GM13977 (cell line): ENCODE data around the gene CEP104.

Source experiments
- DNase-seq: peaks from one replicate; pipeline ENCODE4 v3.0.0; 2012; ENCODE audit warnings: low spot score
- CTCF ChIP-seq: IDR thresholded peaks from 2 replicates; pipeline ENCODE4 v1.5.1; 2012; ENCODE audit warnings: mild to moderate bottlenecking, control low read depth; ENCODE audit not compliant: insufficient read depth; ENCODE audit errors: extremely low read depth, missing control alignments
- in situ Hi-C: fragments of 300-500 bp; cut with MboI; formaldehyde crosslinking; loops from one replicate; pipeline ENCODE4 v1.12.0; 2022; ENCODE audit warnings: low sequenced_read_pairs, low pct_unique_long_range_greater_than_20kb, mixed read lengths, inconsistent platforms; ENCODE audit not compliant: unreplicated experiment

The CEP104 gene

GRCh38 chr1:3856923-3857790 is at the start of gene CEP104, which contains the start of gene DFFB:
Gene CEP104, minus strand, starts transcription at chr1:3857211. Its CDS starts 4,804 bp downstream, at chr1:3852407.
Gene DFFB, plus strand, starts transcription at chr1:3857476. Its CDS starts 128 bp downstream, at chr1:3857604.
- peak; percentile 71 for TF ChIP-seq CTCF
- in situ Hi-C loops, result no loop called here
- peak; percentile 100 for DNase-seq

- in situ Hi-C loops, result loop anchor here (25.0 kb wide), 1 partner anchor 1831 kb away; no protein-coding TSS in a partner anchor
- no peak for TF ChIP-seq CTCF
Observed at GRCh38 chr1:3906672-3907020, 49.6 kb upstream of the CEP104 start.

GRCh38 chr1:3905953-3906671 is 49.1 kb upstream of the CEP104 start:
- DNase-seq, result no peak
- in situ Hi-C loops, result loop anchor here (25.0 kb wide), 1 partner anchor 1831 kb away; no protein-coding TSS in a partner anchor
- no peak for TF ChIP-seq CTCF

More at GRCh38 chr1:3906672-3907020, 49.6 kb upstream of the CEP104 start:
- DNase-seq, result no peak

- no peak for DNase-seq
- in situ Hi-C loops, result loop anchor here (25.0 kb wide), 1 partner anchor 1832 kb away; no protein-coding TSS in a partner anchor
- TF ChIP-seq CTCF, result no peak
Observed at GRCh38 chr1:3905266-3905952, 48.4 kb upstream of the CEP104 start.

- in situ Hi-C loops, result loop anchor here (25.0 kb wide), 1 partner anchor 1832 kb away; no protein-coding TSS in a partner anchor
- no peak for DNase-seq
- no peak for TF ChIP-seq CTCF
Observed at GRCh38 chr1:3904843-3905185, 47.8 kb upstream of the CEP104 start.
